CD4-positive, CD25-positive, alpha-beta regulatory T cell (primary cell): ENCODE data around the gene ATP8A2. TPM values are rescaled to one million over a fixed set of nuclear protein-coding genes. Genes with fewer than 3 reads are reported as not detected.

Source experiments
- ATAC-seq, 2 donors: fragments of 150-1000 bp; cut with Tn5 transposase; one replicate each; pipeline ENCODE4 v1.10.0; 2021; ENCODE audit warnings: low read depth in 2 of 2, moderate number of reproducible peaks in 2 of 2, moderate library complexity in 1 of 2
- DNase-seq, 3 donors: peaks; one replicate each; pipeline versions ENCODE4 v3.0.0 to v3.0.0-alpha.2; 2012 to 2022; ENCODE audit warnings: mixed read lengths in 1 of 3
- H3K27ac ChIP-seq: one replicate; pipeline ENCODE4 v1.7.0; 2013; ENCODE audit warnings: mild to moderate bottlenecking, low read length; ENCODE audit not compliant: insufficient read depth, poor library complexity, severe bottlenecking
- H3K27me3 ChIP-seq: one replicate; pipeline ENCODE4 v1.7.0; 2013; ENCODE audit warnings: low read length; ENCODE audit not compliant: control insufficient read depth, insufficient read depth
- H3K36me3 ChIP-seq: one replicate; pipeline ENCODE4 v1.7.0; 2013; ENCODE audit warnings: mild to moderate bottlenecking, low read length, moderate library complexity; ENCODE audit not compliant: control insufficient read depth, insufficient read depth
- H3K4me1 ChIP-seq: 2 replicates; pipeline ENCODE4 v1.7.0; 2013; ENCODE audit warnings: mild to moderate bottlenecking, low read length; ENCODE audit not compliant: insufficient read depth, control insufficient read depth, poor library complexity, severe bottlenecking
- H3K4me3 ChIP-seq: one replicate; pipeline ENCODE4 v1.7.0; 2013; ENCODE audit warnings: low read depth, mild to moderate bottlenecking, low read length, moderate library complexity
- H3K9me3 ChIP-seq, 2 experiments: 1 replicate in 1 of 2; 2 replicates in 1 of 2; pipeline ENCODE4 v1.7.0; 2013; ENCODE audit warnings: low read length in 2 of 2, mild to moderate bottlenecking in 1 of 2, moderate library complexity in 1 of 2; ENCODE audit not compliant: control insufficient read depth in 2 of 2
- H3K27ac Mint-ChIP-seq, 3 donors: one replicate each; pipeline ENCODE4 v1.8.0; 2020 to 2022; ENCODE audit warnings: mild to moderate bottlenecking in 3 of 3, mixed read lengths in 3 of 3, moderate library complexity in 2 of 3
- H3K27me3 Mint-ChIP-seq: one replicate; pipeline ENCODE4 v1.8.0; 2022; ENCODE audit warnings: mild to moderate bottlenecking, mixed read lengths
- H3K36me3 Mint-ChIP-seq: one replicate; pipeline ENCODE4 v1.8.0; 2020; ENCODE audit warnings: mixed read lengths
- H3K4me1 Mint-ChIP-seq, 4 donors: one replicate each; pipeline ENCODE4 v1.8.0; 2020 to 2022; ENCODE audit warnings: mixed read lengths in 4 of 4, mild to moderate bottlenecking in 1 of 4
- H3K4me3 Mint-ChIP-seq, 4 donors: one replicate each; pipeline ENCODE4 v1.8.0; 2020 to 2022; ENCODE audit warnings: mild to moderate bottlenecking in 4 of 4, mixed read lengths in 4 of 4, moderate library complexity in 3 of 4
- H3K9me3 Mint-ChIP-seq, 7 donors: one replicate each; pipeline ENCODE4 v1.8.0; 2020 to 2022; ENCODE audit warnings: mixed read lengths in 7 of 7, mild to moderate bottlenecking in 3 of 7, moderate library complexity in 2 of 7
- polyA plus RNA-seq, 4 donors: library from polyadenylated mRNA; unstranded; fragments of 300-500 nt; fragmentation: Illumina TruSeq; gene quantifications; one replicate each; pipeline ENCODE4 v1.2.3, GENCODE V29; 2021
- total RNA-seq: library from RNA; stranded (reverse); gene quantifications from one replicate; pipeline ENCODE4 v1.2.3, GENCODE V29; 2022

ATP8A2 gene
- total and polyA plus RNA-seq, 5 donors from 2014 or later = 0.29 to 0.68 (median 0.55) TPM

DNA sequence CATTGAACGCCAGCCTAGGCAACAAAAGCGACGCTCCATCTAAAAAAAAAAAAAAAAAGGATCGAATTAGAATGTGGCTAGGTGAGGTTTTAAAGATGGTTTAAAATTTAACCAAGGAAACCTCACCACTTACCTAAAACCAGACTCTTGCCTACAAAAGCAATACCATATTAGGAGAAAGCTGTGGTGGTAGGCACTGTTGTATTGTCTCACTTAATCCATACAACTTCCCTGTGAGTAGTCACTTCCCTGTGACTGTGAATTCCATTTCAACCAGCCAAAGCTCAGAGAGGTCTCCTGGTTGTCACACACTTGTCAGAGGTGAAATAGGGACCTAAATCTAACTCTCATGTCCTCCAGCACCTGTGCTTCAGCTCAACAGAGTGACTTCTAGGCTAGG, 664.6 kb downstream of the ATP8A2 start:
- H3K4me3 Mint-ChIP-seq = no peak overlapping the region
- no peaks in the 10 kb centered on the region for H3K36me3 Mint-ChIP-seq
- H3K27me3 ChIP-seq = no peaks in the 10 kb centered on the region
- no peaks in the 10 kb centered on the region for H3K9me3 ChIP-seq
- H3K9me3 Mint-ChIP-seq = peaks cover 0 to 5% (median 3%) of the 10 kb centered on the region in 7 donors
- H3K36me3 ChIP-seq = no peaks in the 10 kb centered on the region
- H3K27ac Mint-ChIP-seq = no peak overlapping the region
- H3K27me3 Mint-ChIP-seq = peaks cover 4% of the 10 kb centered on the region
- no peak overlapping the region for H3K27ac ChIP-seq
- no peaks in the 10 kb centered on the region for H3K4me1 ChIP-seq
- no peaks in the 10 kb centered on the region for H3K4me1 Mint-ChIP-seq
- ATAC-seq (no peak), DNase-seq (no peak)
- no peak overlapping the region for H3K4me3 ChIP-seq

DNA sequence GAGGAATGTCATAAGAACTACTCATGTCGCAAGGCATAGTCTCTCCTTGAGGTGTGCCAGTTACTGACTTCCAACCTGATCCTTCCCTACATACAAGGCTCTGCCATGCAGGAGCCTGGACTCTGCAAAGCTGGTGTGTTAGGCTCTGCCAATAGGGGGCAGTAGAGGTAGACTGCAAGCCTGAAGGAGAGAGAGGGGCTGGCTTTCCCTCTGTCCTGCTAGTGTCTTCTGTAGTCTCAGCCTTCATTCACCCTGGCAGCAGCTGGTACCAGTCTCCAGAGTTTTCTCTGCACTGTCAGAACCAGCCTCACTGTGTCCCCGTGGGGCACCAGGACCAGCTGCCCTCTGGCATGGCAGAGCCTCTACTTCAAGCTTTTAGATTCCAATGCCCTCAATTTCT, 665.5 kb downstream of the ATP8A2 start:
- Mint-ChIP-seq H3K4me3 (no peak overlapping the region), H3K27me3 (peaks cover 4% of the 10 kb centered on the region), H3K36me3 (no peaks in the 10 kb centered on the region), H3K4me1 (no peaks in the 10 kb centered on the region), H3K27ac (no peak overlapping the region), H3K9me3 (peaks cover 0 to 4% (median 0%) of the 10 kb centered on the region in 7 donors)
- DNase-seq = peak in 1 of 3 donors; percentile 41
- no peak overlapping the region for H3K27ac ChIP-seq
- no peaks in the 10 kb centered on the region for H3K4me1 ChIP-seq
- H3K36me3 ChIP-seq = no peaks in the 10 kb centered on the region
- no peaks in the 10 kb centered on the region for H3K9me3 ChIP-seq
- no peak overlapping the region for H3K4me3 ChIP-seq
- no peaks in the 10 kb centered on the region for H3K27me3 ChIP-seq
- no peak for ATAC-seq

DNA sequence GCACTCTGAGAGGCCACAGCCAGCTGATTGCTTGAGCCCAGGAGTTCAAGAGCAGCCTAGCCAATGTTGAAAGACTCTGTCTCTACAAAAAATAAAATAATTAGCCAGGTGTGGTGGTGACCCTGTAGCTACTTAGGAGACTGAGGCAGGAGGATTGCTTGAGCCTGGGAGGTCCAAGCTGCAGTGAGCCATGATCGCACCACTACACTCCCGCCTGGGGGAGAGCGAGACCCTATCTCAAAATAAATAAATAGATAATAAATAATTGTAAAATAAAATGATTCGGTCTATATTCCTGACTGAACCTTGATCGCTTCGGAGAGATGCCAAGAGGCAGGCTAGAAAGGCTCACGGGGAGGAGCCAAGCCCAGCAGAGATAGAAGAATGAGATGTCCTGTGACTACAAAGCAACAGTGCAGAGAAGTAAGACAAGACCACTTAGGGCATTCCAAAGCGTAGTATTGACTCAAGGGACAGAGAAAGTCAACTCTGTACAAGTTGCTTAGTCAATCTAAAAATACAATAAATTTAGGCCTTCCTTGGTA, 667.2 kb downstream of the ATP8A2 start:
- Histone ChIP-seq H3K4me1 (no peaks in the 10 kb centered on the region), H3K27ac (no peak overlapping the region), H3K27me3 (peaks cover 2% of the 10 kb centered on the region), H3K36me3 (no peaks in the 10 kb centered on the region), H3K4me3 (no peak overlapping the region), H3K9me3 (no peaks in the 10 kb centered on the region)
- no peaks in the 10 kb centered on the region for H3K36me3 Mint-ChIP-seq
- H3K4me3 Mint-ChIP-seq = no peak overlapping the region
- no peak overlapping the region for H3K27ac Mint-ChIP-seq
- H3K9me3 Mint-ChIP-seq = peaks cover 0 to 4% (median 0%) of the 10 kb centered on the region in 7 donors
- no peaks in the 10 kb centered on the region for H3K4me1 Mint-ChIP-seq
- no peak for ATAC-seq
- no peak for DNase-seq
- peaks cover 10% of the 10 kb centered on the region for H3K27me3 Mint-ChIP-seq

DNA sequence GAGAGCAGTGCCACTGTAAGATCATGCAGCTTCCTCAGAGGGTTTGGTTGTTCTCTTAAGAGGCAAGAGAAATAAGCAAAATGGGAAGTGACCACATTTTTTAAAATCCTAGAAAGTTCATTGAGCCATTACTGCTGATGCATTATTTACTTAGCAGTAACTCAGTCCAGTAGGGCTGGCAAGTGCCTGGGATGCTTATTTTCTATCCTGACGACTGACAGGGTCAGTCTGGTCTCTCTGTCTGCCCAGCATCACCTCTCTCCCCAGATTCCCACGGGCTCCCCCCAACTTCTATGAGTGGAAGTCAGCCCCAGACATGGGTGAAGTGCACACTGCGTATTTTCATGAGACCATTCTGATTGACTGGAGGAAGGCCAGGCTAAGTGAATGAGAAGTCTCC, 669.7 kb downstream of the ATP8A2 start:
- no peak for ATAC-seq
- DNase-seq = no peak
- Histone ChIP-seq H3K9me3 (no peaks in the 10 kb centered on the region), H3K27ac (no peak overlapping the region), H3K4me3 (no peak overlapping the region), H3K36me3 (no peaks in the 10 kb centered on the region), H3K27me3 (peaks cover 2% of the 10 kb centered on the region), H3K4me1 (no peaks in the 10 kb centered on the region)
- no peaks in the 10 kb centered on the region for H3K4me1 Mint-ChIP-seq
- H3K27ac Mint-ChIP-seq = no peak overlapping the region
- H3K36me3 Mint-ChIP-seq = no peaks in the 10 kb centered on the region
- no peaks in the 10 kb centered on the region for H3K9me3 Mint-ChIP-seq
- peaks cover 10% of the 10 kb centered on the region for H3K27me3 Mint-ChIP-seq
- no peak overlapping the region for H3K4me3 Mint-ChIP-seq

DNA sequence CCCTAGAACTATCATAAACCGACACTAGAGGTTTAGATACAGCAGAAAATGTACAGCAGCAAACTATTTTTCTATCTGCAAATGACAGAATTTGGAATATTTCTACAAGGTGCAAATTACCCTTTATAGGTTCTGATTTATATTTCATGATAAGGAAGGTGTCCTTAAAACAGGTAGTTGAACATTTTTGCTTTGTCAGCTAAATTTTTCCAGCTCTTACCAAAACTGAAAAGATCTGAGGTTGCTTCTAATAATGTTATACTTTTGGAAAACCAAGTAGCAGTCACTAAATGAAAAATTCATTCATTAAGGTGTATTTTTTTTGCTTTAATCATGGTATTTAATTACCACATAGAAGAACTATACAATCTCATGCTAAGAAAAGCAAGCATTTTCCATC, 671.0 kb downstream of the ATP8A2 start:
- Mint-ChIP-seq H3K36me3 (no peaks in the 10 kb centered on the region), H3K27me3 (peaks cover 17% of the 10 kb centered on the region), H3K4me1 (no peaks in the 10 kb centered on the region), H3K9me3 (no peaks in the 10 kb centered on the region), H3K27ac (no peak overlapping the region), H3K4me3 (no peak overlapping the region)
- H3K9me3 ChIP-seq = no peaks in the 10 kb centered on the region
- H3K4me1 ChIP-seq = no peaks in the 10 kb centered on the region
- DNase-seq = no peak
- peaks cover 2% of the 10 kb centered on the region for H3K27me3 ChIP-seq
- H3K36me3 ChIP-seq = no peaks in the 10 kb centered on the region
- ATAC-seq = no peak
- H3K4me3 ChIP-seq = no peak overlapping the region
- no peak overlapping the region for H3K27ac ChIP-seq

DNA sequence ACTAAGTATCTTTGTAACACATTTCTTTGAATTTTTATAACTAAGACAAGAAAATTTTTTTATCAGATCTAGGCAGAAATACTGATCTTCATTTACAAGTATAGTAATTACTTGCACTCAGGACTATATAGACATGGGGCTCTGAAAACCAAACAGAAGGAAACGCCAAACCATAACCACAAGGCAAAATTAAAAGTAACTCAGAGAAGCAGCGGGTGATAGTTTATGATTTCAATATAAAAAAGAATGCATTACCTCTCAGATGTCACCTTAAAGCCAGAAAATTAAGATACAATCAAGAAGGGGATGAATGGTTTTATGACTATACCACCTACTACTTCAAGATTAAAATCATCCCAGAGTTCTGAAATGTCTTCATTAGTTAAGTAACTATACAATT, 673.4 kb downstream of the ATP8A2 start:
- no peak overlapping the region for H3K4me3 ChIP-seq
- peaks cover 12% of the 10 kb centered on the region for H3K27me3 ChIP-seq
- ATAC-seq (no peak), DNase-seq (no peak)
- peaks cover 0 to 9% (median 0%) of the 10 kb centered on the region in 4 donors for H3K4me1 Mint-ChIP-seq
- H3K4me1 ChIP-seq = peaks cover 4% of the 10 kb centered on the region
- no peaks in the 10 kb centered on the region for H3K9me3 ChIP-seq
- peaks cover 0 to 2% (median 0%) of the 10 kb centered on the region in 7 donors for H3K9me3 Mint-ChIP-seq
- H3K27ac Mint-ChIP-seq = no peak overlapping the region
- H3K36me3 Mint-ChIP-seq = no peaks in the 10 kb centered on the region
- H3K27ac ChIP-seq = no peak overlapping the region
- no peaks in the 10 kb centered on the region for H3K36me3 ChIP-seq
- H3K27me3 Mint-ChIP-seq = peaks cover 33% of the 10 kb centered on the region
- no peak overlapping the region for H3K4me3 Mint-ChIP-seq

DNA sequence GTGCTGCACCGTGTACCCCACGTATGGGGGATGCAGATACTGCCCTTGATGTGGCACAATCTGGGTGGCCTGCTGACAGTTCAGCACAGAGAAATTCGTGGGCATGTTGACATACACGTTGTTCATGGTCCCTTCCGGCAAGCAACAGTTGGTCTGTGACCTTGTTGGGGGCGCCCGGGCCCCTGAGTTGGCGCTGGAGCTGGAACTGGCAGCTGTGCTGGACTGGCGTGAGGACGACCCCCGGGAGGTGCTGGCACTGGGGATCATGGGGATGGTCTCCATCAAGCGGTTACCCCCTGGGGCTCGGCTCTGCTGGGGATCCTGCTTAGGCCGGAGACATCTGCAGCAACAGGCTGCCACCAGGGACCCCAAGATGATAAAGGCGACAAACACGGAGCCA, 674.9 kb downstream of the ATP8A2 start:
- peaks cover 36% of the 10 kb centered on the region for H3K27me3 Mint-ChIP-seq
- H3K4me3 Mint-ChIP-seq = peak overlapping the region in 1 of 4 donors; percentile 22
- no peak overlapping the region for H3K27ac Mint-ChIP-seq
- Histone ChIP-seq H3K27me3 (peaks cover 12% of the 10 kb centered on the region), H3K36me3 (no peaks in the 10 kb centered on the region), H3K27ac (no peak overlapping the region), H3K9me3 (no peaks in the 10 kb centered on the region), H3K4me1 (peaks cover 15% of the 10 kb centered on the region), H3K4me3 (no peak overlapping the region)
- H3K9me3 Mint-ChIP-seq = peaks cover 0 to 2% (median 0%) of the 10 kb centered on the region in 7 donors
- H3K4me1 Mint-ChIP-seq = peaks cover 0 to 9% (median 0%) of the 10 kb centered on the region in 4 donors
- no peaks in the 10 kb centered on the region for H3K36me3 Mint-ChIP-seq
- ATAC-seq (no peak), DNase-seq (no peak)

DNA sequence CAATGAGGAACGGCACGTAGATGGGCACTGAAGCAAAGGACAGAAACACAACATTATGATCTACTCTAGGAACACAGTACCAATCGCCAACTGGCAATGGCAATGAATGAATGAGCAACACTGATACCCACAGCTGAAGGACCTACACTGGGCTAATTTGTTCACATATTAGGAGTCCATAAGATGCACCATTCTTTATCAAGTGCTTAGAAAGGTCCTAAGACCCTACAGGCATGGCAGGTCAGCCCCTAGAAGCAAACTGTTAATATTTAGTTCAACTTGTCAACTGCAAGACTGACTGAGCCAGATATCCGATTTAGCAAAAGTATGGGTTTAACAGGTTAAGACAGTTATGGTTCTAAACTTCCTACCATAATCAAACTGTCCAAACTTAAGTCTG, 675.3 kb downstream of the ATP8A2 start:
- Mint-ChIP-seq H3K9me3 (peaks cover 0 to 2% (median 0%) of the 10 kb centered on the region in 7 donors), H3K27ac (no peak overlapping the region), H3K4me3 (peak overlapping the region in 1 of 4 donors; percentile 22), H3K36me3 (no peaks in the 10 kb centered on the region), H3K4me1 (peaks cover 0 to 10% (median under 1%) of the 10 kb centered on the region in 4 donors), H3K27me3 (peaks cover 38% of the 10 kb centered on the region)
- H3K27ac ChIP-seq = no peak overlapping the region
- DNase-seq = no peak
- H3K4me1 ChIP-seq = peaks cover 15% of the 10 kb centered on the region
- H3K9me3 ChIP-seq = no peaks in the 10 kb centered on the region
- H3K27me3 ChIP-seq = peaks cover 12% of the 10 kb centered on the region
- no peak overlapping the region for H3K4me3 ChIP-seq
- H3K36me3 ChIP-seq = no peaks in the 10 kb centered on the region
- ATAC-seq = no peak
